Spleen (tissue), 11 donors: Measurements from ENCODE around the gene SRPK1. TPM values are rescaled to one million over a fixed set of nuclear protein-coding genes. Genes with fewer than 3 reads are reported as not detected.

ENCODE experiments used
- DNase-seq: peaks from one replicate; pipeline ENCODE4 v3.0.0-alpha.2; 2020
- H3K27ac ChIP-seq, 8 donors: fragments of 200-600 bp; sonication (generic) in 7 of 8; 1 replicate in 4 of 8; 2 replicates in 4 of 8; pipeline versions ENCODE4 v1.5.0 to v1.8.0; 2016 to 2021; ENCODE audit warnings: inconsistent platforms in 4 of 8, mild to moderate bottlenecking in 4 of 8, moderate library complexity in 1 of 8
- H3K27me3 ChIP-seq, 7 donors: fragments of 200-600 bp; sonication (generic) in 6 of 7; replicated peaks in 1 of 7; 1 replicate in 4 of 7; 2 replicates in 3 of 7; pipeline versions ENCODE4 v1.5.0 to v1.8.0; 2016 to 2021; ENCODE audit warnings: inconsistent platforms in 3 of 7, mild to moderate bottlenecking in 1 of 7
- H3K36me3 ChIP-seq, 6 donors: fragments of 200-600 bp; sonication (generic) in 5 of 6; 1 replicate in 4 of 6; 2 replicates in 2 of 6; pipeline versions ENCODE4 v1.5.0 to v1.8.0; 2016 to 2021; ENCODE audit warnings: inconsistent platforms in 2 of 6
- H3K4me1 ChIP-seq, 6 donors: fragments of 200-600 bp; sonication (generic) in 5 of 6; 1 replicate in 3 of 6; 2 replicates in 3 of 6; pipeline versions ENCODE4 v1.5.0 to v1.8.0; 2016 to 2021; ENCODE audit warnings: inconsistent platforms in 3 of 6
- H3K4me3 ChIP-seq, 8 donors: fragments of 200-600 bp; sonication (generic) in 7 of 8; 1 replicate in 4 of 8; 2 replicates in 4 of 8; pipeline versions ENCODE4 v1.5.0 to v1.8.0; 2016 to 2021; ENCODE audit warnings: inconsistent platforms in 4 of 8, mild to moderate bottlenecking in 4 of 8, moderate library complexity in 2 of 8
- H3K9me3 ChIP-seq, 8 donors: fragments of 200-600 bp; sonication (generic) in 7 of 8; 1 replicate in 4 of 8; 2 replicates in 4 of 8; pipeline versions ENCODE4 v1.5.0 to v1.8.0; 2016 to 2021; ENCODE audit warnings: inconsistent platforms in 4 of 8
- CTCF ChIP-seq, 11 experiments: fragments of 200-600 bp in 7 of 11; fragments of 450-650 bp in 4 of 11; sonication (generic) in 4 of 11; IDR thresholded peaks in 8 of 11; conservative IDR thresholded peaks in 3 of 11; 1 replicate in 7 of 11; 2 replicates in 4 of 11; pipeline versions ENCODE4 v1.4.0 to v1.8.0; 2016 to 2021; ENCODE audit warnings: antibody characterized with exemption in 11 of 11, inconsistent platforms in 4 of 11, mild to moderate bottlenecking in 1 of 11
- POLR2A ChIP-seq, 3 donors: fragments of 450-650 bp; IDR thresholded peaks; one replicate each; pipeline ENCODE4 v1.5.1; 2017; ENCODE audit warnings: antibody characterized with exemption in 3 of 3, mild to moderate bottlenecking in 1 of 3
- POLR2AphosphoS5 ChIP-seq, 3 donors: sonication (generic); formaldehyde crosslinking; IDR thresholded peaks; one replicate each; pipeline ENCODE4 v1.5.1; 2017; ENCODE audit warnings: antibody characterized with exemption in 3 of 3
- WGBS, 5 donors: extraction: QIAGEN DNeasy Blood & Tissue Kit in 3 of 5; methylation state at CpG; one replicate each; pipeline versions ENCODE4 v1.1.5 to v1.1.7; 2013 to 2018; 5-methylcytosine and 5-hydroxymethylcytosine counted together
- intact Hi-C: fragments of 100-400 bp; cut with DNase I; formaldehyde crosslinking; loops from one replicate; pipeline ENCODE4 v1.15.0; 2023; ENCODE audit warnings: low total_unique reads
- polyA plus RNA-seq, 3 donors: library from polyadenylated mRNA; stranded (reverse); fragments of 200-250 nt; gene quantifications; one replicate each; pipeline ENCODE4 v1.2.1, GENCODE V29; 2013
- total RNA-seq, 7 donors: library from RNA; depleted of rRNA in 3 of 7; stranded (reverse); fragments of >200 nt in 3 of 7; fragmentation: NEBNext Ultra II Directional in 4 of 7; extraction: Animal tissue kit (Norgen Biotek cat#: 25700) in 4 of 7; gene quantifications; one replicate each; pipeline versions ENCODE4 v1.1.0 to v1.2.1, GENCODE V29; 2016 to 2021
- donor health status: healthy with polysubstance abuse.
- donor health status: DM: no; HTN: no; CAD: no; lungs with moderate emphysema.
- donor health status: DM: no; HTN: no; CAD: no.
- donor health status: Bipolar disorder and iron deficiency.
- donor health status: healthy.
- donor health status: DM: no; HTN: no; CAD: no.
- donor health status: DM: yes; HTN: yes; CAD: no.

SRPK1 gene
- total and polyA plus RNA-seq, 10 donors: 8.8 to 140 (median 57.8) TPM

GRCh38 chr6:35795453-35796071 lies 125.3 kb downstream of the SRPK1 start:
- Histone ChIP-seq H3K27ac (no peak overlapping the region), H3K9me3 (no peaks in the 10 kb centered on the region), H3K4me3 (no peak overlapping the region), H3K27me3 (peaks cover 0 to 1% (median 0%) of the 10 kb centered on the region in 7 donors), H3K36me3 (no peaks in the 10 kb centered on the region), H3K4me1 (no peaks in the 10 kb centered on the region)
- intact Hi-C loops: no loop called here
- WGBS, 5 donors: 83 to 92% (median 90%) methylated on average over 11 of the region's 11 CpGs
- TF ChIP-seq CTCF (IDR thresholded peaks at IDR 0.05 in 8 of 11, conservative IDR thresholded peaks at IDR 0.05 in 3 of 11) (no peak), POLR2A (IDR thresholded peaks at IDR 0.05) (no peak), POLR2AphosphoS5 (IDR thresholded peaks at IDR 0.05) (no peak)
- no peak for DNase-seq

- Histone ChIP-seq H3K4me3 (no peak overlapping the region), H3K36me3 (no peaks in the 10 kb centered on the region), H3K27me3 (peaks cover 0 to 9% (median 3%) of the 10 kb centered on the region in 7 donors), H3K9me3 (no peaks in the 10 kb centered on the region), H3K27ac (no peak overlapping the region), H3K4me1 (no peaks in the 10 kb centered on the region)
- no peak for TF ChIP-seq CTCF (IDR thresholded peaks at IDR 0.05 in 8 of 11, conservative IDR thresholded peaks at IDR 0.05 in 3 of 11)
- TF ChIP-seq POLR2AphosphoS5 (IDR thresholded peaks at IDR 0.05): no peak
- no peak for TF ChIP-seq POLR2A (IDR thresholded peaks at IDR 0.05)
- DNase-seq: no peak
- WGBS, 5 donors: 90 to 95% (median 91%) methylated on average over 17 of the region's 17 CpGs
- intact Hi-C loops: no loop called here
These were observed 126.1 kb downstream of the SRPK1 start for GRCh38 chr6:35794536-35795452.

- intact Hi-C loops: no loop called here
- H3K4me1 ChIP-seq: peaks cover 0 to 7% (median 0%) of the 10 kb centered on the region in 6 donors
- H3K9me3 ChIP-seq: no peaks in the 10 kb centered on the region
- H3K4me3 ChIP-seq: no peak overlapping the region
- WGBS, 5 donors: 81 to 88% (median 86%) methylated on average over 5 of the region's 5 CpGs
- TF ChIP-seq POLR2AphosphoS5 (IDR thresholded peaks at IDR 0.05) (no peak), CTCF (IDR thresholded peaks at IDR 0.05 in 8 of 11, conservative IDR thresholded peaks at IDR 0.05 in 3 of 11) (no peak), POLR2A (IDR thresholded peaks at IDR 0.05) (no peak)
- peaks cover 0 to 50% (median 31%) of the 10 kb centered on the region in 7 donors for H3K27me3 ChIP-seq
- no peak overlapping the region for H3K27ac ChIP-seq
- H3K36me3 ChIP-seq: no peaks in the 10 kb centered on the region
- no peak for DNase-seq
These were observed 130.2 kb downstream of the SRPK1 start for GRCh38 chr6:35790683-35791082.

GRCh38 chr6:35788423-35788982 lies 132.4 kb downstream of the SRPK1 start:
- Histone ChIP-seq H3K4me1 (peaks cover 0 to 7% (median 0%) of the 10 kb centered on the region in 6 donors), H3K27ac (no peak overlapping the region), H3K36me3 (no peaks in the 10 kb centered on the region), H3K4me3 (no peak overlapping the region), H3K27me3 (peaks cover 0 to 63% (median 32%) of the 10 kb centered on the region in 7 donors), H3K9me3 (no peaks in the 10 kb centered on the region)
- WGBS, 5 donors: 55 to 67% (median 60%) methylated on average over 4 of the region's 4 CpGs
- DNase-seq: no peak
- intact Hi-C loops: no loop called here
- TF ChIP-seq CTCF (IDR thresholded peaks at IDR 0.05 in 8 of 11, conservative IDR thresholded peaks at IDR 0.05 in 3 of 11) (no peak), POLR2A (IDR thresholded peaks at IDR 0.05) (no peak), POLR2AphosphoS5 (IDR thresholded peaks at IDR 0.05) (no peak)
